ENCODE results near the gene RTKN2. TPM values are rescaled to one million over a fixed set of nuclear protein-coding genes. Genes with fewer than 3 reads are reported as not detected.

Gene RTKN2
- total and polyA plus RNA-seq, 10 of the 15 experiments (the other 5 are each of a cell fraction or from before 2014, with no cell fraction given) = 0.10 TPM; not detected in 9

- SMC1A ChIA-PET (ENCODE audit: uncharacterized antibody, unreplicated experiment) = interaction anchor here (0.6 to 8.5 kb wide), 4 partner anchors 16 to 500 kb away, joined by 3 to 195 read pairs (median 4); no protein-coding TSS in a partner anchor
- H3K4me2 ChIP-seq (ENCODE audit: control insufficient read depth, insufficient read depth) = no peak overlapping the region
These were observed 18.7 kb downstream of the RTKN2 start for GRCh38 chr10:62249957-62250356.

More at GRCh38 chr10:62249957-62250356, 18.7 kb downstream of the RTKN2 start:
- TF ChIP-seq MYB (IDR thresholded peaks at IDR 0.05; ENCODE audit: borderline replicate concordance, low read depth, low read length) (no peak), ZNF24 (IDR thresholded peaks at IDR 0.05) (no peak), ZNF622 (IDR thresholded peaks at IDR 0.05) (no peak), YBX1 (IDR thresholded peaks at IDR 0.05) (no peak), RAD21 (IDR thresholded peaks at IDR 0.05; ENCODE audit: insufficient read depth, low read depth, low read length) (no peak), SIN3A (IDR thresholded peaks at IDR 0.05; ENCODE audit: low read depth, low read length) (no peak)
- TF ChIP-seq, protein P1, sequence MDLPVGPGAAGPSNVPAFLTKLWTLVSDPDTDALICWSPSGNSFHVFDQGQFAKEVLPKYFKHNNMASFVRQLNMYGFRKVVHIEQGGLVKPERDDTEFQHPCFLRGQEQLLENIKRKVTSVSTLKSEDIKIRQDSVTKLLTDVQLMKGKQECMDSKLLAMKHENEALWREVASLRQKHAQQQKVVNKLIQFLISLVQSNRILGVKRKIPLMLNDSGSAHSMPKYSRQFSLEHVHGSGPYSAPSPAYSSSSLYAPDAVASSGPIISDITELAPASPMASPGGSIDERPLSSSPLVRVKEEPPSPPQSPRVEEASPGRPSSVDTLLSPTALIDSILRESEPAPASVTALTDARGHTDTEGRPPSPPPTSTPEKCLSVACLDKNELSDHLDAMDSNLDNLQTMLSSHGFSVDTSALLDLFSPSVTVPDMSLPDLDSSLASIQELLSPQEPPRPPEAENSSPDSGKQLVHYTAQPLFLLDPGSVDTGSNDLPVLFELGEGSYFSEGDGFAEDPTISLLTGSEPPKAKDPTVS (IDR thresholded peaks at IDR 0.05; ENCODE audit: low read depth, low read length) = no peak
- TF ChIP-seq, protein P2, sequence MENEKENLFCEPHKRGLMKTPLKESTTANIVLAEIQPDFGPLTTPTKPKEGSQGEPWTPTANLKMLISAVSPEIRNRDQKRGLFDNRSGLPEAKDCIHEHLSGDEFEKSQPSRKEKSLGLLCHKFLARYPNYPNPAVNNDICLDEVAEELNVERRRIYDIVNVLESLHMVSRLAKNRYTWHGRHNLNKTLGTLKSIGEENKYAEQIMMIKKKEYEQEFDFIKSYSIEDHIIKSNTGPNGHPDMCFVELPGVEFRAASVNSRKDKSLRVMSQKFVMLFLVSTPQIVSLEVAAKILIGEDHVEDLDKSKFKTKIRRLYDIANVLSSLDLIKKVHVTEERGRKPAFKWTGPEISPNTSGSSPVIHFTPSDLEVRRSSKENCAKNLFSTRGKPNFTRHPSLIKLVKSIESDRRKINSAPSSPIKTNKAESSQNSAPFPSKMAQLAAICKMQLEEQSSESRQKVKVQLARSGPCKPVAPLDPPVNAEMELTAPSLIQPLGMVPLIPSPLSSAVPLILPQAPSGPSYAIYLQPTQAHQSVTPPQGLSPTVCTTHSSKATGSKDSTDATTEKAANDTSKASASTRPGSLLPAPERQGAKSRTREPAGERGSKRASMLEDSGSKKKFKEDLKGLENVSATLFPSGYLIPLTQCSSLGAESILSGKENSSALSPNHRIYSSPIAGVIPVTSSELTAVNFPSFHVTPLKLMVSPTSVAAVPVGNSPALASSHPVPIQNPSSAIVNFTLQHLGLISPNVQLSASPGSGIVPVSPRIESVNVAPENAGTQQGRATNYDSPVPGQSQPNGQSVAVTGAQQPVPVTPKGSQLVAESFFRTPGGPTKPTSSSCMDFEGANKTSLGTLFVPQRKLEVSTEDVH (IDR thresholded peaks at IDR 0.05; ENCODE audit: low read depth, partially characterized antibody) = no peak
- POLR2A ChIA-PET = no interaction called here
- no peak overlapping the region for H2AFZ ChIP-seq (ENCODE audit: control insufficient read depth, low read depth, low read length)
- ATAC-seq = no peak
- in situ Hi-C loops (cut with MboI) (no loop called here), intact Hi-C loops (cut with micrococcal nuclease; ENCODE audit: unreplicated experiment) (loop anchor here (10.0 kb wide), 1 partner anchor 965 kb away; no protein-coding TSS in a partner anchor)
- CTCF ChIA-PET = interaction anchor here (1.0 to 9.0 kb wide), 6 partner anchors 9 to 224 kb away, joined by 3 to 278 read pairs (median 4); no protein-coding TSS in a partner anchor
- H3K9me3 ChIP-seq (replicated peaks; ENCODE audit: control insufficient read depth, insufficient read depth, low read length) = no peaks in the 10 kb centered on the region
- H3K27ac ChIP-seq (ENCODE audit: control insufficient read depth, insufficient read depth) = no peak overlapping the region
- H3K27me3 ChIP-seq (replicated peaks in 1 of 2; ENCODE audit: control insufficient read depth in 2 of 2, insufficient read depth in 2 of 2, low read length in 1 of 2) = no peaks in the 10 kb centered on the region
- no peak overlapping the region for H3K9ac ChIP-seq (ENCODE audit: control insufficient read depth, insufficient read depth, low read length)
- no peak overlapping the region for H3K4me3 ChIP-seq
- no peak for DNase-seq (ENCODE audit: low read depth, low spot score)
- RAD21 ChIA-PET (ENCODE audit: unreplicated experiment) = no interaction called here
- no peaks in the 10 kb centered on the region for H3K36me3 ChIP-seq (ENCODE audit: control insufficient read depth in 2 of 2, insufficient read depth in 2 of 2, low read length in 1 of 2)
- 63% methylated on average over 3 of the region's 3 CpGs for WGBS (ENCODE audit: insufficient coverage, insufficient replicate concordance, low lambda C conversion rate, missing lambda C conversion rate)
- no peaks in the 10 kb centered on the region for H4K20me1 ChIP-seq (ENCODE audit: control insufficient read depth, insufficient read depth)
- peaks cover 4% of the 10 kb centered on the region; the same call in 1 of the 2 replicates for H3K4me1 ChIP-seq (ENCODE audit: control insufficient read depth, insufficient read depth, low read length)
- FAIRE-seq = no peak
- H3K79me2 ChIP-seq (ENCODE audit: control insufficient read depth, insufficient read depth, low read length) = no peaks in the 10 kb centered on the region
- BruUV-seq (replicated peaks) = no TSS peak
